Mesenchymal stem cell (in vitro differentiated cells and primary cell): ENCODE data around the gene AP1S2.

Source experiments
- DNase-seq: peaks from one replicate; pipeline ENCODE4 v3.0.0-alpha.2; 2013
- H2AFZ ChIP-seq: one replicate; pipeline ENCODE4 v1.6.1; 2013; ENCODE audit warnings: low read depth, mild to moderate bottlenecking, control low read depth, inconsistent platforms, low read length, moderate library complexity
- H2AK5ac ChIP-seq: 2 replicates; pipeline ENCODE4 v1.6.1; 2013; ENCODE audit warnings: low read length, moderate library complexity, mild to moderate bottlenecking, inconsistent platforms; ENCODE audit not compliant: severe bottlenecking
- H2BK120ac ChIP-seq: one replicate; pipeline ENCODE4 v1.6.1; 2013; ENCODE audit warnings: low read depth, mild to moderate bottlenecking, inconsistent platforms, low read length, moderate library complexity
- H2BK12ac ChIP-seq, 2 experiments: one replicate each; pipeline ENCODE4 v1.6.1; 2013; ENCODE audit warnings: inconsistent platforms in 2 of 2, low read length in 2 of 2, mild to moderate bottlenecking in 2 of 2, moderate library complexity in 2 of 2, control low read depth in 1 of 2
- H2BK15ac ChIP-seq: one replicate; pipeline ENCODE4 v1.6.1; 2013; ENCODE audit warnings: mild to moderate bottlenecking, low read depth, inconsistent platforms; ENCODE audit not compliant: poor library complexity, severe bottlenecking
- H2BK5ac ChIP-seq: 2 replicates; pipeline ENCODE4 v1.6.1; 2013; ENCODE audit warnings: low read depth, mild to moderate bottlenecking, low read length, control low read depth, inconsistent platforms; ENCODE audit not compliant: poor library complexity, severe bottlenecking
- H3K14ac ChIP-seq, 2 experiments: one replicate each; pipeline ENCODE4 v1.6.1; 2013; ENCODE audit warnings: inconsistent platforms in 2 of 2, low read length in 2 of 2, control low read depth in 1 of 2, mild to moderate bottlenecking in 1 of 2, moderate library complexity in 1 of 2
- H3K18ac ChIP-seq, 2 experiments: one replicate each; pipeline ENCODE4 v1.6.1; 2013; ENCODE audit warnings: inconsistent platforms in 2 of 2, low read length in 2 of 2, control low read depth in 1 of 2, low read depth in 1 of 2, mild to moderate bottlenecking in 1 of 2
- H3K23ac ChIP-seq, 2 experiments: one replicate each; pipeline ENCODE4 v1.6.1; 2013; ENCODE audit warnings: inconsistent platforms in 2 of 2, low read length in 2 of 2, mild to moderate bottlenecking in 2 of 2, moderate library complexity in 2 of 2, control low read depth in 1 of 2
- H3K27ac ChIP-seq: 2 replicates; pipeline ENCODE4 v1.5.1; 2013; ENCODE audit warnings: mild to moderate bottlenecking, moderate library complexity, low read length, control low read depth, inconsistent platforms; ENCODE audit not compliant: poor library complexity, severe bottlenecking
- H3K27me3 ChIP-seq, 2 experiments: 2 replicates each; pipeline versions ENCODE4 v1.6.1 to v1.7.0; 2013; ENCODE audit warnings: low read length in 2 of 2, mild to moderate bottlenecking in 2 of 2, moderate library complexity in 2 of 2, control low read depth in 1 of 2, inconsistent platforms in 1 of 2; ENCODE audit not compliant: control insufficient read depth in 1 of 2, insufficient read depth in 1 of 2
- H3K36me3 ChIP-seq, 2 experiments: 2 replicates each; pipeline versions ENCODE4 v1.6.1 to v1.7.0; 2013; ENCODE audit warnings: low read length in 2 of 2, control low read depth in 1 of 2, inconsistent platforms in 1 of 2, low read depth in 1 of 2, mild to moderate bottlenecking in 1 of 2; ENCODE audit not compliant: insufficient read depth in 2 of 2, control insufficient read depth in 1 of 2
- H3K4ac ChIP-seq, 2 experiments: one replicate each; pipeline ENCODE4 v1.6.1; 2013; ENCODE audit warnings: inconsistent platforms in 2 of 2, low read length in 2 of 2, mild to moderate bottlenecking in 2 of 2, moderate library complexity in 2 of 2, control low read depth in 1 of 2, low read depth in 1 of 2
- H3K4me1 ChIP-seq: 2 replicates; pipeline ENCODE4 v1.6.1; 2013; ENCODE audit warnings: low read depth, low read length, control low read depth; ENCODE audit not compliant: control insufficient read depth, insufficient read depth
- H3K4me2 ChIP-seq: 2 replicates; pipeline ENCODE4 v1.6.1; 2013; ENCODE audit warnings: low read length, mild to moderate bottlenecking, inconsistent platforms; ENCODE audit not compliant: poor library complexity, severe bottlenecking
- H3K4me3 ChIP-seq, 2 experiments: 2 replicates each; pipeline versions ENCODE4 v1.5.1 to v1.7.0; 2013; ENCODE audit warnings: low read length in 2 of 2, mild to moderate bottlenecking in 2 of 2, control low read depth in 1 of 2, low read depth in 1 of 2; ENCODE audit not compliant: insufficient read depth in 1 of 2
- H3K79me1 ChIP-seq: replicated peaks from 2 replicates; pipeline ENCODE4 v1.6.1; 2013; ENCODE audit warnings: mild to moderate bottlenecking, control low read depth, low read length, inconsistent platforms; ENCODE audit not compliant: poor library complexity, severe bottlenecking
- H3K9ac ChIP-seq: 2 replicates; pipeline ENCODE4 v1.7.0; 2013; ENCODE audit warnings: mild to moderate bottlenecking, low read length, moderate library complexity
- H3K9me3 ChIP-seq: 2 replicates; pipeline ENCODE4 v1.7.0; 2013; ENCODE audit warnings: mild to moderate bottlenecking, low read length; ENCODE audit not compliant: control insufficient read depth
- H4K8ac ChIP-seq: one replicate; pipeline ENCODE4 v1.6.1; 2013; ENCODE audit warnings: inconsistent platforms, mild to moderate bottlenecking, low read length, moderate library complexity
- H4K91ac ChIP-seq: one replicate; pipeline ENCODE4 v1.6.1; 2013; ENCODE audit warnings: mild to moderate bottlenecking, low read length, inconsistent platforms
- WGBS: methylation state at CpG from one replicate; pipeline ENCODE4 v1.1.7; 2013; ENCODE audit warnings: mixed read lengths; 5-methylcytosine and 5-hydroxymethylcytosine counted together

AP1S2 gene

DNA sequence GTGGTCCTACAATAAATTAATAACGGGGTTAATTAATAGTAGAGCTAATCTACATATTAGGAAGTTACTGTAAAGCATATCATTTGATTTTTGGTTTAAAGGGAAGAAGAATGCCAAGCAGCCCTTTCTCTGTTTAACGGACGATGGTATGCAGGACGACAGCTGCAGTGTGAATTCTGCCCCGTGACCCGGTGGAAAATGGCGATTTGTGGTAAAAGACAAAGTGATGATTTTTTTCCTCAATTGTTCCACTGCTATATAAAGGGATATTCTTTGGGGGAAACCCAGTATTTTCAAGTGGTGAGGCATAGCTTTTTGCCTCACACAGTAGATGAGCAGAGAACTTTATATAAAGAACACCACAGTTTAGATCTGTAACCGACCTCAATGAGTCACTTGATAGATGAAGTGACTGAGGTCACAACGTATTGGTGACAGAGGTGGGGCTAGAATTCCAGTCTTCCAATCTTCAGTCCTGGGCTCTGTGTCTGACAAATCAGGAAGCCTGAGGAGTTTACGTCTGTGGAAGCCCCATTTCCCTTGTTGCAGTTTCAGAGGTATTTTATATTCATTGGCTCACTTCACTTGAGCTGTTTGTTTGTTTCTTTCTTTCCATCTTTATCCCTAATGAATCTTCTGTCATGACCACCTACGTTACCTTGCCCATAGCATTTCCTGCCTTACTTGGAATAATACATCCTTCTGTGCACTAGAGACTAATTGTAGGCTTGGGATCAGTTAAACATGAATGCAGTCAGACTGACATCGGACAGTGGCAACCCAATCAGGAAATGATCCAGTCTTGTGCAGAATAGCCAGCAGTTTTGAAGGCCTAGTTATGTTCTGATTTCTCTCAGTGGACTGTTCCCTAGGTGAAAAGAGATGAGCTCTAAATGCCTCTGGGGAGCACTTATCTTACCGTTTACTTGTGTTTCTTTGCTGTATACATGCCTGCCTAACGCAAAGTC, 34.2 kb downstream of the AP1S2 start:
- no peak overlapping the region for H3K18ac ChIP-seq
- H3K27me3 ChIP-seq: no peaks in the 10 kb centered on the region
- no peaks in the 10 kb centered on the region for H3K79me1 ChIP-seq

DNA sequence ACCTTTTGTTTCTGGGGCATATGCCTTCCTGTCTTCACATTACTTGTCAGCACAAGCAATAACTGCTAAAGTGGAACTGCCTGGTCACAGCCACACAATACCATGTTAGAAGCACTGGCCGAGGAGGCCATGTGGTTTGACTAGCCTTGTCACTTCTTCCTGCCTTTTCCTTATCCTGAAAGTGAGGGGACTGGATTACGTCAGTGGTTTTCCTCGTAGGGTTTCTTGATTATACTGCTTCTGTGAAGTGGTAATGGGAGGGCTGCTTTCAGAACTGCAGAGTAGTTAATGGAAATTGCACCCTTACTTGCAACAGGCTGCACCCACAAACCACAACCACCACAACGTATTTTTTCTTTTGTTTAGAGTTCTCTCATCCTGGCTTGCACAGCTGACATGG, 37.7 kb downstream of the AP1S2 start:
- H3K27me3 ChIP-seq: no peaks in the 10 kb centered on the region
- H4K8ac ChIP-seq: no peak overlapping the region
- H4K91ac ChIP-seq: no peak overlapping the region
- no peaks in the 10 kb centered on the region for H3K79me1 ChIP-seq
- H2AK5ac ChIP-seq: no peak overlapping the region
- H2BK5ac ChIP-seq: no peak overlapping the region
- H3K27ac ChIP-seq: no peak overlapping the region
- H2AFZ ChIP-seq: no peak overlapping the region
- H3K4me3 ChIP-seq: no peak overlapping the region
- no peaks in the 10 kb centered on the region for H3K4me1 ChIP-seq
- no peak overlapping the region for H3K4ac ChIP-seq
- WGBS: no CpG with 5 or more reads among the region's 4 CpGs
- H3K23ac ChIP-seq: no peak overlapping the region
- H2BK120ac ChIP-seq: no peak overlapping the region
- no peaks in the 10 kb centered on the region for H3K9me3 ChIP-seq
- H2BK12ac ChIP-seq: no peak overlapping the region
- no peak overlapping the region for H3K4me2 ChIP-seq
- H3K14ac ChIP-seq: no peak overlapping the region
- no peak overlapping the region for H3K18ac ChIP-seq
- H3K36me3 ChIP-seq: peaks cover 8 to 87% of the 10 kb centered on the region in 2 experiments
- no peak overlapping the region for H3K9ac ChIP-seq
- DNase-seq: peak; percentile 74
- H2BK15ac ChIP-seq: no peak overlapping the region

More for the DNA sequence above, 34.2 kb downstream of the AP1S2 start:
- 71% methylated on average over 8 of the region's 14 CpGs for WGBS
- no peak overlapping the region for H3K27ac ChIP-seq
- H3K9me3 ChIP-seq: no peaks in the 10 kb centered on the region
- no peak overlapping the region for H3K14ac ChIP-seq
- no peak overlapping the region for H2AFZ ChIP-seq
- H2AK5ac ChIP-seq: no peak overlapping the region
- H3K36me3 ChIP-seq: peaks cover 13 to 81% of the 10 kb centered on the region in 2 experiments
- H4K91ac ChIP-seq: no peak overlapping the region
- no peak overlapping the region for H3K9ac ChIP-seq
- peak; percentile 12 for DNase-seq
- H3K4me1 ChIP-seq: no peaks in the 10 kb centered on the region
- H3K23ac ChIP-seq: no peak overlapping the region
- H3K4me3 ChIP-seq: no peak overlapping the region
- H2BK120ac ChIP-seq: no peak overlapping the region
- no peak overlapping the region for H4K8ac ChIP-seq
- no peak overlapping the region for H3K4ac ChIP-seq
- H2BK15ac ChIP-seq: no peak overlapping the region
- no peak overlapping the region for H2BK5ac ChIP-seq
- H3K4me2 ChIP-seq: no peak overlapping the region
- H2BK12ac ChIP-seq: no peak overlapping the region

DNA sequence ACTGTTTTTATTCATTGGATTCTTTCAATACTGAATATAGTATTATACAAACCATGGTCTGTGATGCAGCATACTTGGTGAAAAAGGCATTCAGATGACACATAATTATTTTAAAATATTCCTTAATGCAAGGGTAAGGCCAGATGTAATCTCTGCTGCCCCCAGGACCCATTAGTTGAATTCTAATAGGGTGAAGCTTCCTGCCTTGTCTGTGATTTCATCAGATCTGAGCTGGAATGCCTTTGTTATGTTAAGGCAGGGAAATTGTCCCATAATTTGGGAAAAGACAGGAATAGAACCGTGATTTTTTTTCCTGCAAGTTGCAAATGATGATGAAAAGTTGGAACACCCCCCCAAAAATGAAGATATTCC, 38.2 kb downstream of the AP1S2 start:
- H3K79me1 ChIP-seq: no peaks in the 10 kb centered on the region
- peak; percentile 19 for DNase-seq
- no peak overlapping the region for H3K4me3 ChIP-seq
- no peak overlapping the region for H3K23ac ChIP-seq
- no peaks in the 10 kb centered on the region for H3K9me3 ChIP-seq
- H2AFZ ChIP-seq: no peak overlapping the region
- no peak overlapping the region for H4K91ac ChIP-seq
- no peak overlapping the region for H4K8ac ChIP-seq
- H2BK15ac ChIP-seq: no peak overlapping the region
- H3K18ac ChIP-seq: no peak overlapping the region
- H3K14ac ChIP-seq: no peak overlapping the region
- WGBS: 8% methylated on average over 1 of the region's 1 CpG
- H3K27ac ChIP-seq: no peak overlapping the region
- H3K4ac ChIP-seq: no peak overlapping the region
- H2AK5ac ChIP-seq: no peak overlapping the region
- no peak overlapping the region for H2BK5ac ChIP-seq
- H2BK120ac ChIP-seq: no peak overlapping the region
- peaks cover 8 to 89% of the 10 kb centered on the region in 2 experiments for H3K36me3 ChIP-seq
- H3K4me2 ChIP-seq: no peak overlapping the region
- no peaks in the 10 kb centered on the region for H3K4me1 ChIP-seq
- no peak overlapping the region for H3K9ac ChIP-seq
- no peak overlapping the region for H2BK12ac ChIP-seq
- H3K27me3 ChIP-seq: no peaks in the 10 kb centered on the region

DNA sequence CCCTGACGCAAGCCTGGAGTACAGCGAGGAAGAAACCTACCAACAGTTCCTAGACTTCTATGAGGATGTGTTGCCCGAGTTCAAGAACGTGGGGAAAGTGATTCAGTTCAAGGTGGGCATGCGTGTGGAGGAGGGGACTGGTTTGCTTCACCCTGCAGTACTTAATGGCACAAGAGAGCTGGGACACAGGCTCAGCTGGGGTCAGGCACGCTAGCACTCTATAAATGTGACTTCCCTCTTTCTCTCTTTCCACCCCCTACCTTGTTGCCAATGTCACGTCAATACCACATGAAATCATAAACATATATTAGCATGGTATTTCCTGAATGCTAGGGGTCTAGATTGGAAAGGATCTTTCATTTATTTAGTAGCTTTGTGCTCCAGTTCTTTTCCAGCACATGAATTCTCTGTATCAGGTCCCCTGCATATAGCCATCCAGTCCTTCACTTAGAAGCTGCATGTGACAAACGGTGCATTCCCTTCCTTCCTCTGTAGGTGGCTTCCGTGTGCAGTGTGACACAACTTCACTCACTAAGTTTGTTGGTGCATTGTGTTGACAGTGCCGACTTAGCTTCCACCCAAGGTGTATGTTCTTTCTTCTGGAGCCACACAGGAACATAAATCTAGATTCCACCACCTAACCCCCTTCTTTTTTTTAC, 38.7 kb downstream of the AP1S2 start:
- Histone ChIP-seq H2AK5ac (no peak overlapping the region), H3K27ac (no peak overlapping the region), H4K8ac (no peak overlapping the region), H3K4me2 (no peak overlapping the region), H3K23ac (no peak overlapping the region), H2BK12ac (no peak overlapping the region), H3K4me3 (no peak overlapping the region), H2BK120ac (no peak overlapping the region), H4K91ac (no peak overlapping the region), H3K27me3 (no peaks in the 10 kb centered on the region), H3K9ac (no peak overlapping the region), H3K36me3 (peaks cover 8 to 89% of the 10 kb centered on the region in 2 experiments), H3K14ac (no peak overlapping the region), H2BK15ac (no peak overlapping the region), H2BK5ac (no peak overlapping the region), H2AFZ (no peak overlapping the region), H3K79me1 (no peaks in the 10 kb centered on the region), H3K9me3 (no peaks in the 10 kb centered on the region), H3K4ac (no peak overlapping the region), H3K18ac (no peak overlapping the region), H3K4me1 (no peaks in the 10 kb centered on the region)
- DNase-seq: peak; percentile 50
- 81% methylated on average over 8 of the region's 10 CpGs for WGBS
